Measurements from ENCODE around the gene NWD2.

NWD2 gene

GRCh38 chr4:37279894-37280592 is 35.5 kb downstream of the NWD2 start:
- DNase-seq: no peak

GRCh38 chr4:37299468-37299867 is 54.9 kb downstream of the NWD2 start:
- no peak for DNase-seq

GRCh38 chr4:37304612-37305011 is 60.1 kb downstream of the NWD2 start:
- DNase-seq: no peak

GRCh38 chr4:37305984-37306383 is 61.4 kb downstream of the NWD2 start:
- DNase-seq: no peak

GRCh38 chr4:37317104-37317643 is 72.6 kb downstream of the NWD2 start:
- no peak for DNase-seq

- no peak for DNase-seq
Observed at GRCh38 chr4:37320513-37321235, 76.1 kb downstream of the NWD2 start.

DNA sequence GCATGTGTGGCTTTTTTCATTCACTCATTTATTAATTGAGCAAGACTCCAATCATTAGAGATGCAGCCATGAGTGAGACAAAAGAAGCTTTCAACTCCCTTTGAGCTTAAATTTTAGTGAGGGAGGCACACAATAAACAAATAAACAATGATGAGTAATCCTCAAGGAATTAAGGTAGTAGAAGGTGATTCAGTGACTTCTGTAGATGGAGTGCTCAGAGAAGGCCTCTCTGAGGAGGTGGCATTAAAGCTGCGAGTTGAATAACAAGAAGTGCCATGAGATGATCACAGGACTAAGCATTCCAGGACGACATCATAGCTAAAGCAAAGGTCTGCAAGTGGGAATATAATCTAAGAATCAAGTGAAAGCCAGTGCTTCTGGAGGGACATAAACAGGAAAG is 77.6 kb downstream of the NWD2 start:
- DNase-seq: no peak

DNA sequence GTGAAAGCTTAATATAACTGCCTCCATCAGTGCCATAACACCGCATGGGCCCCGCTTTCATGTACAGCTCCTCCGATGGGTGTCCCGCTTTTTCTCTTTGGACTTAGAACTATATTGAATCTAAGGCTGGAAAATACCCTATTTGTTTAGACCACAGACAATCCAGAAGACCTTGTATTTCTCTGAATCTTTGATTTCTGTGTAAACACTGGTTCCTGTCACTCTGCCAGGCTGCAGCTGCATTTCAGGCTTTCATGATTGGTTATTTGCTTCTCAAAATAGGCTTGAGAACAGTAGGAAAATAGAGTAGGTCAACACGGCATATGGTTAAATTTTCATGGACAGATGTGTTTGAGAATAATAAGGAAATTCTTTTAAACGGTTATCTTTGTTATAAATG is 80.0 kb downstream of the NWD2 start:
- no peak for DNase-seq

DNA sequence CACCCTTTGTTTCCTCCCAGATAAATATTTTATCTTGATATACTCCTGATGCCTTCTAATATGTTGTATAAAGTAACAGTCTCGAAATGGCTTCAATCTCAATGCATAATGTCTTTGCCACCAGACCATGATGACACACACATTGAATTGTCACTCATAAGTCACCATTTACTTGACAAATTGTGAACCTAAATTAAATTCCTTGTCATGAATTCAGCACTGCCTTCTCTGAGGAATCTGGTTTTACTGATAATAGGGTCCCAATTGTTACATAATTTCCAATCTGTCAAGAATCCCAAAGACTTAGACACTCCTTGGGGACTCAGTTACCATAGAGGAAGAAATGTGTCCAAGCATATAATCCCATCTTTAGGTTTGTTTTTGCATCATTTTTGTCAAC is 82.3 kb downstream of the NWD2 start:
- DNase-seq: no peak

- no peak for DNase-seq
Observed at GRCh38 chr4:37338972-37339371, 94.4 kb downstream of the NWD2 start.

- DNase-seq: no peak
Observed at GRCh38 chr4:37358748-37359147, 114.2 kb downstream of the NWD2 start.

DNA sequence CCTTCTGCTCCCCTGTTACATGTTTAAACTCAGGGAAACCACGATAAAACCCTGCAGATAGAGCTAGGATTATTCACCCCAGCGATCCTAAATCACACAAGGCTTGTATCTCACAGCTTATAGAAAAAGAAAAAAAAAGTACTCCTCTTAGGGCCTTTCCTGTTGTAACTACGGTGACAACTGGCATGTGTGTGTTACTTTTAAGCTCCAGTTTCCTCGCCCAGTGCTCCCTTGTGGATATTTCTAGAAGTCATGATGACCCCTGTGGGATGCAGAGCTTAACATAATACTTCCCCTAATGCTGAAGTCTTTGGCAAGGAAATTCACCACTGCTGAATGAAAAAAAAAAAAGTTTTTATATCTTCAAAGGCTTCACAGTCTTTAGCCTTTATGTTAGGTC is 114.7 kb downstream of the NWD2 start:
- DNase-seq: no peak

DNA sequence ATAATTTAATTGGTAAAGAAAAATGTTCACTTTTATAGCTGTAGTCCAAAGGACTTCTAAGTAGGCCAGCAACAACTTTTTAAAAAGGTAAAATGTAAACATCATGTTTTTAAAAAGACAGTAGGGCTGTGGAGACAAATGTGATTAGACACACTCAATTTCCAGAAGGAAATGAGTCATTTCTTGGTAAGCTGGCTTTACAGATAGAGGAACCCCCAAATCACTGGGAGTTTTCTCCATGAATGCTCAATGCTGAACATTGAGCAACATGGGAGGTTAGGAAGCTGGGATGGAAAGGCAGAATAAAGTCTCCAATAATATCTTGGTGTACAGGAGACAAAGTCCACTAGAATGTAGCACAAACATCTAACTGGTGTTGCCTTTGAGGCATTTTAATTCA is 121.3 kb downstream of the NWD2 start:
- no peak for DNase-seq

- DNase-seq: no peak
Observed at GRCh38 chr4:37367901-37368300, 123.4 kb downstream of the NWD2 start.

- no peak for DNase-seq
Observed at GRCh38 chr4:37370052-37370451, 125.5 kb downstream of the NWD2 start.

DNA sequence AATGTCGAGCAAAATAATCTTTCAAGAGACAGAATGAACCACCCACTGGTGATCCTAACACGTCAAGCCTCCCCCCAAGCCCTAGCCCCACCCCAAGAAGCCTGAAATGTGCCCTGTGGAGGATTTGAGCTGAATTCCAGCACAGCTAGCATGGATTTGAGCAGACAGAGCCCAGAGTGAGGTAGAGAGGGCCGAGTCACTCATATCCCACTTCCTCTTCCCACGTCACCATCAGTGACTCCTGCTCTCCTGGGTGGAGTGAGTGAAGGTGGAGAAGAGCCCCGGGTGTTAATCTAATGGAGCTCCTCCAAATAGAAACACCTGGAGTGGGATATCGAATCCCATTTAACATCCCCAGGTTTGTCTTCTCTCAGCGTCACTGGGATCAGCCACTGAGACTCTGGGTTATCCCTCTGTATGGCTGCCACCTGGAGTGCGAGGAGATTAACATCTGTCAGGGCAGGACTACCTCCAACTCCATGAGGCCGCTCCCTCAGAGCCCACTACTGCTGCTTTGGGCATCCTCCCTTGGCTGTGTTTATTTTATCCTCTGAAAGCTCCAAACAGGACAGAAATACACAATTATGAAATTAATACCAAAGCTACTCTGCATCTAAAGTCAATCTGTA is 136.6 kb downstream of the NWD2 start:
- DNase-seq: no peak

GRCh38 chr4:37383579-37384229 is 139.2 kb downstream of the NWD2 start:
- no peak for DNase-seq

- DNase-seq: no peak
Observed at GRCh38 chr4:37385424-37385823, 140.9 kb downstream of the NWD2 start.

GRCh38 chr4:37388681-37389365 is 144.3 kb downstream of the NWD2 start:
- no peak for DNase-seq

DNA sequence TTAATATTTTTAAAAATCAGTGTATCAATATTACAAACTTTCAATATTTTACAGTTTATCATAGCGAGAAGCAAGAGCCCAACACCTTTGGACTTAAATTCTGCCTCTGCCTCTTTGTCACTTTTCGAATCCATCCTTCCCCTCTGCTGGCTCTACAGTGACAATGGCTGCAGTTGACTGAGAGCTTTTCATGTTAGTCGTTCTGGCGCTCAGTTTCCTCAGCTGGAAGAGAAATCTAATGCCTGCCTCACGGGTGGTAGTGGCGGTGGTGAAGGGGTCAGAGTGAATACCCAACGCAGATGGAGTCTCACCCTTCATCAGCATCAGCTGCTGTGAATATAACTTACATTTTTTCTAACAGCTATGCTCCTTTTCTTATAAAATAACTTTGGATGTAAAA is 144.8 kb downstream of the NWD2 start:
- no peak for DNase-seq

DNA sequence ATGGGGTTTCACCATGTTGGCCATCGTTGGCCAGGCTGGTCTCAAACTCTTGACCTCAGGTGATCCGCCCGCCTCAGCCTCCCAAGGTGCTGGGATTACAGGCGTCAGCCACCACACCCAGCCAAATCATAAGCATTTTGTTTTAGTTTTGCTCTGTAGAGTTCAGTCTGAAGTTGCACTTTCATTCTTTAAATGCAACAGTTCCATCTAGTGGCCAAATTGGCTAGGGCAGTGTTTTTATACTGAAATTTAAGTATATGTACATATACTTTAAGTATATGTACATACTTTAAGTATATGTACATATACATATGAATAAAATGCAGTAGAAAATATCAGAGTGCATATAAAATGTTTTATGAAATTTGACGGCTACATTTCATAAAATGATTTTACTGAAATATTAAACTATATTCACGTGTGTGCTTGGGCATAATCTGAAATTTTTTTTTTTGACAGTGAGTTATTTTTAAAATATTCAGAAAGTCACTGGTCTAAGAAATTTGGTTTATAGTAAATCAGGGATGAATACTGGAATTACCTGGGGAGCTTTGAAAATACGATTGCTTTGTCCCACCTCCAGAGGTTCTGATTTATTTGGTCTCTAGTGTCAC is 145.5 kb downstream of the NWD2 start:
- no peak for DNase-seq

GRCh38 chr4:37392521-37393255 is 148.1 kb downstream of the NWD2 start:
- no peak for DNase-seq
